ENCODE measurements around the gene PARP8.

DNA sequence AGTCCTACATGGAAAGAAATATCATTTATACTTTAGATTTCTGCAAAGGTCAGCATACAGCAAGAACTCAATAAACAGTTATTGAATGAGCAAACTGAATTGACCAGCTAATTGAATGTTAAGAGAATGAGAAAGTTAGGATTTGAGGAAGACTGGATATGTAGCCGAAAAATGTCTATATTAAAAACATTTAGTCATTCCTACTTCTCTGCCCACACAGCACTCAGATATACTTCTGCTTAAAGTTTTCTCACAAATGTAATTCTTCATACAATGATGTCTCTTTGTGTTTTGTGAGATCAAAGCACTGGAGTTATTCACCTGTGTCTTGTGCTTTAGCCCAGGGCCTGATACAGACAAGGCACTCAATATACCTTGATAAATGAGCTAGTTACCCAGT, 188.6 kb downstream of the PARP8 start:
- TF ChIP-seq POLR2A (IDR thresholded peaks at IDR 0.05; ENCODE audit: low read length) (no peak), GATA1 (IDR thresholded peaks at IDR 0.05; ENCODE audit: low read depth, low read length) (no peak)
